Stimulated activated naive CD8-positive, alpha-beta T cell treated with anti-CD3 and anti-CD28 coated beads, Interleukin-15, Interleukin-2, amounts not matched to agents 100 U/mL and 50 U/mL, for 24 hours (primary cell): ENCODE results near the gene TNN.

Source experiments
- ATAC-seq: fragments of 150-1000 bp; cut with Tn5 transposase; one replicate; pipeline ENCODE4 v1.10.0; 2021
- DNase-seq: peaks from one replicate; pipeline ENCODE4 v3.0.0; 2021

The TNN gene

DNA sequence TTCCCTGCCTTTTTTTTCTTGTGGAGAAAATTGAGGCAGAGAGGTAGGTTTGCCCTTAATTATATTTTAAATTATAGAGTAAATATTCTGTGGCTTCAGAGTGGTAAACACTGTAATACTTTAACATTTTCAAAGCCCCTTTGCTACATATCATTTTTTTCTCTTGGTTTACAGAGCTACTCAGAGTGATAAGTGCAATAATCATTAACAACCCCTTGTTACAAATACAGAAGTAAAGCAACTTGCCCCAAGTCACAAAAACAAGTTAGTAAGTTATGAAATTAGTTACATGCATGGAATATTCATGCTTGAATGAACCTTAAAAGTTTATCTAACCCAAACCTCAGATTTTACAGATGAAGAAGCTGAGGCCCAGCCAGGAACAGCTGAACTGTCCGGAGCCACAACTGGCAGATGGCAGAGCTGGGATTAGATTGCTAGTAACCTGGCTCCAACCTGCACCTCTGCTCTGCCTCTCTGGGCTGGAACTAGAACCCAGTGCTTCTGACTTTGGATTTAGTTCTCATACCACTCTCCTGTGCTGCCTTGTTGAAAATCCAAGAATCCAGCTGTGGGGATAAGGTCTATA, 48.7 kb downstream of the TNN start:
- DNase-seq (no peak), ATAC-seq (no peak)

DNA sequence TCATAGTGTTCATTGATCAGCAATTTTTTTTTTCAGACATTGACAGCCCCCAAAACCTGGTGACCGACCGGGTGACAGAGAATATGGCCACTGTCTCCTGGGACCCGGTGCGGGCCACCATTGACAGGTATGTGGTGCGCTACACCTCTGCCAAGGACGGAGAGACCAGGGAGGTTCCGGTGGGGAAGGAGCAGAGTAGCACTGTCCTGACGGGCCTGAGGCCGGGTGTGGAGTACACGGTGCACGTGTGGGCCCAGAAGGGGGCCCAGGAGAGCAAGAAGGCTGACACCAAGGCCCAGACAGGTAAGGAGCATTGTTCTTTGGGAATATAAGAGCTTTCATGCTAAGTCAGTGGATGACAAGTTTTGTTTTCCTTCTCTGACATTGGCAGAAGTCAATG, 49.3 kb downstream of the TNN start:
- no peak for ATAC-seq

DNA sequence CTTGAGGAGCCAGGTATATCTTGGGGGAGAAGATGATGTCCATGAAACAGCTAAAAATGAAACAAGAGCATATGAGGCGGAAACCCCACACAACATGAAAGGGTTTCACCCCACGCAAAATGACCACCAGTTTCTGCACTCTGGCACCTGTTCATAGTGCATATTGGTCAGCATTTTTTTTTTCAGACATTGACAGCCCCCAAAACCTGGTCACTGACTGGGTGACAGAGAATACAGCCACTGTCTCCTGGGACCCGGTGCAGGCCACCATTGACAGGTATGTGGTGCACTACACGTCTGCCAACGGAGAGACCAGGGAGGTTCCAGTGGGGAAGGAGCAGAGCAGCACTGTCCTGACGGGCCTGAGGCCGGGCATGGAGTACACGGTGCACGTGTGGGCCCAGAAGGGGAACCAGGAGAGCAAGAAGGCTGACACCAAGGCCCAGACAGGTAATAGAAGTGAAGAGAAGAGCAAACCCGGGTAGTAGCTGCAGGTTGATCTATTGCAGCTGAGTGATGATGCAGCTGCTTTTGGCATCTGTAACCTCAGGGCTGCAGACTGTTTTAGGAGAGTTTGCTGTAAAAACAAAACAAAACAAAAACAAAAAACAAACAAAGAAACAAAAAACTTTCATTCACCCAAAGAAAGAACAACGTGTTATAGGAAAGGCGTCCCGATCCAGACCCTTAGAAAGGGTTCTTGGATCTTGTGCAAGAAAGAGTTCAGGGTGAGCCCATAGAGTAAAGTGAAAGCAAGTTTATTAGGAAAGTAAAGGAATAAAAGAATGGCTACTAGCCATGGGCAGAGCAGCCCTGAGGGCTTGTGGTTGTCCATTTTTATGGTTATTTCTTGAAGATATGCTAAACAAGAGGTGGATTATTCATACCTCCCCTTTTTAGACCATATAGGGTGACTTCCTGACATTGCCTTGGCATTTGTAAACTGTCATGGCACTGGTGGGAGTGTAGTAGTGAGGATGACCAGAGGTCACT, 51.0 kb downstream of the TNN start:
- DNase-seq (no peak), ATAC-seq (no peak)

More for the DNA sequence above, 49.3 kb downstream of the TNN start:
- no peak for DNase-seq

DNA sequence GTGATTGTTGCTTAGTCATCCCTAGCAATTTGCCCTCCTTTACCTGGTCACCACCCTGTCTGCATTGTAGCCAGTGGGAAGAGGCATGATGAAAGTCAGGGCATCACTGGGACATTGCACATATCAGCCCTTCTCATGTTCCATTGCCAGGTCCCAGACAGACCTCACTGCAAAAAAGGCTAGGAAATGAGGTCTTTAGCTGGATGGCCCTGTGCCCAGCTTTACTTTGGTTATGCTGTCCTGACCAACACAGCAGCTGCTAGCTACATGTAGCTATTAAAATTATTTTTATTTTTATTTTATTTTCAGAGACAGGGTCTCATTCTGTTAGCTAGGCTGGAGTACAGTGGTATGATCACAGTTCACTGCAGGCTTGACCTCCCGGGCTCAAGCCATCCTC, 52.9 kb downstream of the TNN start:
- DNase-seq, result no peak
- no peak for ATAC-seq

DNA sequence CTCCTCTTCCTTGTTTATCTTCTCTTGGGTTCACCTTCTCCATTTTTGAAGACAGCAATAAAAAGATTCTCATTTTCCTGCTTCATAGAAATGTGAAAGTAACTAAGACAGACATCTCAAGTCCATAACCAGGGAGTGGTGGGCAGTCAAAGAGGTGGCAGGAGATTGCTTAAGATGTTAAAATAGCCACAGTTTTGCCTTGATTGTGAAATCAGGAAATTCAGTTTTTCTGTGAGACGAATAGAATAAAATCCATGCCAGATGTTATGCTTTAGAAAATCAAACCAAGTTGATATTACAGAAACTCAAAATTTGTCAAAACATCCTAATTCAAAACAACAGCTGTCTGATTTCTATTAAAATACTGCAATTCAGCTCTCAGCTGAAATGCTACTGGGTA, 57.2 kb downstream of the TNN start:
- no peak for ATAC-seq
- DNase-seq, result no peak

DNA sequence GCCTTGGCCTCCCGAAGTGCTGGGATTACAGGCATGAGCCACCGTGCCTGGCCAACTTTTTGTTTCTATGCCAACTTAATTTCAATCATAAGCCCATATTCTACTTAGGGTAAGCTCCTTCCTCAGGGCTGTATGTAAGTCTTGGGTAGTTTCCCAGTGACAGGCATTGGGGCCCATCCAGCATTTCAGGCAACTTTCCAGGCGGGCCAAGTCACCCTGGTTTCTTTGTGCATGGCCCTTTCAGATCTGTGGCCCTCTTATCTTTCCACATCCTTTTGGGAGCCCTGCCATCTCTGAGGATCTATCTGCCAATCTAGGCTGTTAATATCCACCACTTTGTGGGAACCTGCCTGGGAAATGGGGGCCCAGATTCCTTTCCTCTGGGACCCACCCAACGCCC, 58.7 kb downstream of the TNN start:
- DNase-seq, result no peak
- ATAC-seq, result no peak

DNA sequence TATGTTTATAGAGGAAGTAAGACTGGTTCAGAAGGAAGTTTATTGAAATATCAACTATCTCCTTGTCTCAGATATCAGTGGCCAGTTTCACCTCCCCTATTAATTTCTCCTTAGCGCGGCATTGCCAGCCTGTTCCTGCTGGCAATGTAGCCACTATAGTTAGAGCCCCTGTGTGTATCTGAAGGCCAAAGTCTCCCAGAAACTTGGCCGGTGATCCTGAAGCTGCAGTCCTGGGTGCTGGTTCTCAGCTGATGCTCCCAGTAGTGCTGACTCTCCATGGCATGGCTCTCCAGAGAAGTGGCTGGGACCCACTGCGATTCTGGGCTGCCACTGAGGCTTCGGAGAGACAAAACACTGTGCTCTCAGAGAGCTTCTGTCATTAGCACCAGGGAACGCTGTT, 59.9 kb downstream of the TNN start:
- ATAC-seq (no peak), DNase-seq (no peak)

DNA sequence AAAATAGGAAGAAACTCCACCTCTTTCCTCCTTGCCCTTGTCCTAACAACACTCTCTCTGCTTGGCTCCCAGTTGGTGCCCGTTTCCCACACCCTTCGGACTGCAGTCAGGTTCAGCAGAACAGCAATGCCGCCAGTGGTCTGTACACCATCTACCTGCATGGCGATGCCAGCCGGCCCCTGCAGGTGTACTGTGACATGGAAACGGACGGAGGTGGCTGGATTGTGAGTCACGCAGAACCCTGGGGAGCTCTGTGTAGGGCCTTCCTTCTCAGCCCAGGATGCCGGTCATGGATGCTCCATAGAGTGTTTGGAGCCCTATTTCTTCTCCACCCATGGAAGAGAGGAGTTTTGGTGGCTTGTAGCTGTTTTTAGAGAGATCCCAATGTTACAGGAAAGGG, 60.9 kb downstream of the TNN start:
- ATAC-seq (no peak), DNase-seq (no peak)

DNA sequence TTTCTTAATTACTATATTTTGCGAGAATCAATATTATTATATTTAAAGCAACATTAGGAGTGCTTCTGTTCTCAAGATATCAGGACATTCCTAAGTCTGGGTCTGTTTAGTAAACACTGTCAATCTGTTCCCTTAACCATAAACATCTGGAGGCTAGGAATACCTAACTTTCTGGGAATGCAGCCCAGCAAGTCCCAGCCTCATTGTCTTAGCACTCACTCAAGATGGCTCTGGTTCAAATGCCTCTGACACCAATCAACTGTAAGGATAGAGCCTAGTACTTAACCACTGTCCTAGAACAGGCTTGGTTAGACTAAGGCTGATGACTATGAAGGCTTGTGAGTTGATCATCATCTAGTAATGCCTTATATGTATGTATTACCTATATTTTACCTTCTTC, 61.5 kb downstream of the TNN start:
- ATAC-seq, result no peak

DNA sequence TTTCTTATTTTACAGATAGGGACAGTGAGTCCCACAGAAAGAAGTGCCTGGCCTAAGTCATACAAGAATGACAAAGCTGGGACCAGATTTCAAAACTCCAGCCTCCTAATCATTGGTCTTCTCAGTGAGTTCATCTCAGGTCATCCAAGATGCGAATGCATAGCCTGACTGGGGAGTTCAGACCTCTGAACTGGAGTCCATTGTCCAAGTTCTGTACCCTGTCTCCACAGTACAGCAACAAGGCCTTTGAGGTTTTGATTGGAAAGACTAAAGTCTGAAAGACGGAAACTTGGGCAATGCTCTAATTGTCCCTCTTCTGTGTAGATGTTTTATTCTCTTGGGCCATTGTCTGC, 62.0 kb downstream of the TNN start:
- DNase-seq, result no peak
- no peak for ATAC-seq

More for the DNA sequence above, 61.5 kb downstream of the TNN start:
- no peak for DNase-seq

DNA sequence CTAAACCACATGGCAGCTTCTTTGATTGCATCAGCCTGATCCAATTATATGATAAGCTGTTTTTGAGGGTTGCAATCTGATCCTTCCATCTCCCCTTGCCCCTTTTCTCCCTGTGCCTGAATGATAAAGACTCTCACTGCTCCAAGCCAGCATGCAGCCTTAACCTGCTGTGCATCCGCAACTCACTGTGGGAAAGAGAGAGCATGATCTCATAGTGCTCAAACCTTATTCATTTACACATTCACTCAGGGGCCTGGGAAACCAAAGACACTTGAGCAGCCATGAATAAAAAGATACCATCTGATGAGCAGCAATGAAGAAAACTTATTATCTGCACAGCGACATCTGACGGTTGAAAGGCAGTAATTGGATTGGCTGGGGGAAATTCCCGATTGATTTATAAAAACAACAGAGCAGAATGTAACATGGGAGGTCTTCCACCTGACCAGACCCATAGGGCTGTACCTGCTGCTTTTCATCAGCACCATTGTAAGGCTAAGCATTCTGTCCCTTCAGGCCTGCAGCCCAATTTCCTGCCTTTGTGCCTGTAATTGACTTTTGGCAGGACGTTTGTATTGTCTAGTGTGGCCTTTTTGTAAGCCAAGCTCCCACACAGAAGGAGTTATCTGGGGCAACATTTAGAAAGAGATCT, 62.5 kb downstream of the TNN start:
- DNase-seq (no peak), ATAC-seq (no peak)

DNA sequence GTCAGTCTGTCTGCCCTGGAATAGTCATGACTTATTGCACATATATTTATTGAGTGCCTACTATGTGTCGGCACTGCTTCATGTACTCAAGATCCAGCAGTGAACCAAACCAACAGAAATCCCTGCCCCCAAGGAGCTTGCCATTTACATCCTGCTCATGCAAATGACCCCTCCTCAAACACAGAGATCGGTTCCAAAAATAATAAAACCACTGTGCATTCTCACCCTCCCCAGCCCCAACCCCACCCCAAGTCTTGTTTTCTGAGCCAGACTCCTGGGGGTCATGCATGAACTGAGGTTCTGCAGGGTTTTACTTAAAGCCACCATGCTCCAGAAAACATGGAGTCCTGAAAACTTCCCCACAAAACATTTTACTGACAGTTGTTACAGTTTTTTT, 63.0 kb downstream of the TNN start:
- ATAC-seq (no peak), DNase-seq (no peak)

DNA sequence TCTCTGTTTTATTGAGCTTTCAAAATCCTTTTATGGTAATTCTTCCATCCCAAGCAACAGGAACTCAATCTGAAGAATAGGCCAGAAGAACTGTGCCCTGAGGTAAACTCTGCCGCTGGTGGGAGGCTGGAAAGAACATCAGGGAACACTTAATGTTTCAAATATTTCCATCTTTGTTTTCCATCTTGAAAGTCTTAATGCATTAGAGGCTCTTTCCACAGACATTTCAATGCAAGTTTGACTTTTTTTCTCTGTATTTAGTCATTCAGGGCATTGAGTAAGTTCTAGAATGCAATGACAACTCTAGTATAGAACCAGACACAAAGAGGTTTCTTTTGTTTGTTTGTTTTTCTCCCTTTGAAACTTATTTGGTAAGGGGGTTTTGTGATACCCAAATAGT, 63.5 kb downstream of the TNN start:
- ATAC-seq (no peak), DNase-seq (no peak)

DNA sequence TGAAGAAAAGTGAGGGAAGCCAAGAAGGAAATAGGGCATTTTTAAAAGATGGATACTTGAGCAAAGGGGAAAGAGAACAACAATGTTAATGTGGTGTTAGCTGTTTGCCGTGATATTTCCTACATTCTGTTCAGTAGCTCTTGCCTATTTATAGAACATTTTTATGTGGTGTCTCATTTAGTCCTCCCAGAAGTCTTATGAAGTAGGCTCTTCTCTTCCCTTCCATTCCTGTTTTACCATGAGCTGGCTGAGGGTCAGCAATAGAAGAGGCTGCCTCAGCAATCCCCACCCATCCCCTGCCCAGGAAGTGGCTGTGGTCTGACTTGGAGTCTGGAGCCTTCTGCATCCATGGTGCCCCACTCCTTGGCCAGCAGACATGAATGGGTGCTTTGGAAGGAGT, 64.8 kb downstream of the TNN start:
- DNase-seq (no peak), ATAC-seq (no peak)

DNA sequence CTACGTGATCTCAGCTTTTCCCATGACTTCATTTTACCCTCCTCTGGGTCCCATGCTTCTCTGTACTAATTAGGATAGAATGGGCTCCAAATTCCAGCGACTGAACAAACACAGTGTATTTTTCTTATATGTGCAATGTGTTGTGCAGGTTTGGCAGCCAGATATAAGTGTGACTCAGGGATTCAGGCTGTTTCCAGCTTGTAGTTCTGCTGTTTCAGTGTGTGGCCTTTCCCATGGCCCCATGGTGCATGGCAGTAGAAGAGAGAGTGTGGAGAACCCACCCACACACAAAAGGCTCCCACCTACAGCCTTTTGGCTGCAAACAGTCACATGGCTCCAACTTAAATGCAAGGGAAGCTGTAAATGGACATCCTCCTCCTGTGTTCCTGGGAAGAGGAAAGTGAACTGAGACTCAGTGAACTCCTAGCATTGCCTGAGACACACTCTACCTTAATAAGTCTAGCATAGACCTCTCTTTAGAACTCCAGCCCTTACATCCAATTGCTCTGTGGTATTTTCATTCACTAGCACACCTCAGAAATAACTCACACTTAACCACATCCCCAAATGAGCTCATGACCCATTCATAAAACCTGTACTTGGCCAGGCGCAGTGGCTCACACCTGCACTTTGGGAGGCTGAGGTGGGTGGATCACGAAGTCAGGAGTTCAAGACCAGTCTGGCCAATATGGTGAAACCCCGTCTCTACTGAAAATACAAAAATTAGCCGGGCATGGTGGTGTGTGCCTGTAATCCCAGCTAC, 66.2 kb downstream of the TNN start:
- no peak for ATAC-seq

DNA sequence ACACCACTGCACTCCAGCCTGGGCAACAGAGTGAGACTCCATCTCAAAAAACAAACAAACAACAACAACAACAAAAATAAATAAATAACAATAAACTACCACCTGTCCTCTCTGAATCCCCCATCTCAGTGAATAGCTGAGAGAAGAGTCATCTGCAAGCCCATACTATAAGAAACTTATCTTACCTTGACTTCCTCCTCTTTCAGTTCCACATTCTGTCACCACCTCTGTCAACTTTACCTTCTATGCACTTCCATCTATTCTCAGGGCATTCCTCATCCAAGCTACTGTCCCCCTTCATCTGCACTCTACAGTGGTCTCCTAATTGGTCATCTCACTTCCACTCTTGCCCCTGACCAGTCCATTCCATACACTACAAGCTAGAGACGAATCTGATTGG, 66.9 kb downstream of the TNN start:
- ATAC-seq (no peak), DNase-seq (no peak)

More for the DNA sequence above, 66.2 kb downstream of the TNN start:
- no peak for DNase-seq

DNA sequence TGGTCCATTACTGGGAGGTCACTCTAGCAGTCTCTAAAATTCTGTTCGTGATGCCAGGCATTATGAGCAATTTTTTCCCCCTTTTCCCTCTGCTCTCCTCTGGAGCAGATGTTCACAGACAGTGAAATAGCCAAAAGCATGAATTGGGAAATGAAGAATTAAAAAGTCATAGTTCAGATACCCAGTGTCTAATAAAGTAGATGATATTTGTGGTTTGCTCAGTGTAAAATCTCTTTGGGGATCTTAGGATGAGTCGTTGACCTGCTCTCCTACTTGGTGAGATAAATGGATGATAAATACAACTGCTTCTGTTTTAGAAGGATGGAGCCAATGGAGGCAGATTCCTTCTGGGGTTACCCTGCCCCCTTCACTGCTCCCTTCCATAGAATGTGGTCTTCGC, 68.6 kb downstream of the TNN start:
- ATAC-seq, result no peak
- DNase-seq, result no peak

DNA sequence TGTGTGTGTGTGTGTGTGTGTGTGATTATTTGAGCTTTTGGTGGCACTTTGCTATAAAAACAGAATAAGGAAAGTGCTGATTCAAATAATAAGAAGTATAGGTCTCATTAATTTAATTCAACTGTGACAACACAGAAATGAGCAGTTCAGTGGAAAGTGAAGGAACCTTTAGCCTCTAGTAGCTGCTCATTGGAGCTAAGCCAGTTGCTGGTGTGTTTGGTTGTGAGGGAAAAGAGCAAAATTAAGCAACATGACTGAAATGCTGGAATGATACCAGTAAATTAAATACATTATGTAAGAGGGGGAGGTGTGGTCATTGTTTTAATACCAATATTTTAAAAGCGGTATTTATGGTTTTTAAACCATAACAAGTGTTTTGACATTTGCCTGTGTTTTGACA, 69.7 kb downstream of the TNN start:
- DNase-seq (no peak), ATAC-seq (no peak)

DNA sequence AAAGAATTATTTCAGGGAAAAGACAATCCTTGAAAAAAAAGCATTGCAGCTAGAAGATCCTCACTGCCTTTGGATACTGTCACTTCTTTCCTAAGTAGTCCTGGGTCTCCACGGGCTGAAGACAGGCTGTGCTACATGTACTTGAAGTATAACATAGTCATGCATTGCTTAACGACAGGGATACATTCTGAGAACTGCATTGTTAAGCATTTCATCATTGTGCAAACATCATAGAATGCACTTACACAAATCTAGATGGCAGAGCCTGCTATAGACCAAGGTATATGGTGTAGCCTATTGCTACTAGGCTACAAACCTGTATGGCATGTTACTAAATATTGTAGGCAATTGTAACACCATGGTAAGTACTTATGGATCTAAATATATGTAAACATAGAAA, 70.9 kb downstream of the TNN start:
- DNase-seq (no peak), ATAC-seq (no peak)

DNA sequence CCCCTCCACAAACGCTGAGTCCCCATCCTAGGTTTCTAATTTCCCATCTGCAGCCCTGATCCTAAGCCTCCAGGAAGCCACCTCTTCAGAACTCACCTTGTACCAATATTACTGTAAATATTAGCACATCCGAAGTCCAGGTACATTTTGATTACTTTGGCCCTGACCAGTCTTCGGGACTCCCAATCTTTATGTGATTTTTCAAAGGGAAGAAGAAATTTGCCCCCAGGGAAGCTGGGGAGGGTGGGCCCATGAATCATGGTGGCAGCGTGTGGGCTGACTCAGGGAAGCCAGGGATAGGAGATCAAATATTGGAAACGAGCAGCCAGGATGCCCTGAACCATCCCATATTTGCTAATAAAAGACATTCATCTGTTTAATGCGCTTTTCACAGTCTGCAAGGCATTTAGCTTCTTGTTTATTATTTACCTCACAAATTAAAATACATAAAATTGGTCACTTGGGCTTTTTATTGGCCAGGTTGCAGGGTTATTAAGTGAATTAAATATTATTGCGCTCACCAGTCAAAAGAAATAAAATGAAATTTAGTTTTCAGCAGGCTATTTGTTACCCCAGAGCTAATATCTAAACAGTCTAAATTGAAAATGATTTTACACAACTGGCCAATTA, 78.4 kb downstream of the TNN start:
- DNase-seq (no peak), ATAC-seq (no peak)

DNA sequence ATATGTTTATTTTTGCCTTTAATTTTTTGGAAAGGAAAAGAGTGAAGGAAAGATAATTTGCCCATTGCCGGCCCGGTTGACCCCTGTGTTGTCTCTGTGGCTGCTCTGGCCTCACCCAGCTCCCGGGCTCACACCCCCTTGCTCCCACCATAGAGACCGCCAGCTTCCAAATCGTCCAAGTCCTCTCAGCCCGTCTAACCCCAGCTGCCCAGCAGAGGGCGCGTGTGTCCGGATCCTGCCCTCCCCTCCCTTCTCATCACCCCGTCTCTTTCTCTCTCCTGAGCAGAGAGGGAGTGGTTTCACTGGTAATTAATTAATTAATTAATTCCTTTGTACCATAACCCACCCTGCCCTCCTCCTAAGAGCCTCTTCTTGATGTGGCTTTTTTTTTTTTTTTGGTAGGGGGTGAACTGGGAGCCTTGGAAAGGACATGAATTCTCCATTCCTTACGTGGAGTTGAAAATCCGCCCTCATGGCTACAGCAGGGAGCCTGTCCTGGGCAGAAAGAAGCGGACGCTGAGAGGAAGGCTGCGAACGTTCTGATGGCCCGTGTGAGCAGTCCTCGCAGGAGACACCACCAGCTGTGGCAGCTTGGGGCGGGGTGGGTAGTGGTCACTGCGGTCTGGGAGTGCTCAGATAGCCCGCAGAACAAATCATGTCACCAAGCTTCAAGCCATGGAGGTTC, 79.0 kb downstream of the TNN start:
- peak; percentile 80 for ATAC-seq
- DNase-seq, result peak; percentile 80

DNA sequence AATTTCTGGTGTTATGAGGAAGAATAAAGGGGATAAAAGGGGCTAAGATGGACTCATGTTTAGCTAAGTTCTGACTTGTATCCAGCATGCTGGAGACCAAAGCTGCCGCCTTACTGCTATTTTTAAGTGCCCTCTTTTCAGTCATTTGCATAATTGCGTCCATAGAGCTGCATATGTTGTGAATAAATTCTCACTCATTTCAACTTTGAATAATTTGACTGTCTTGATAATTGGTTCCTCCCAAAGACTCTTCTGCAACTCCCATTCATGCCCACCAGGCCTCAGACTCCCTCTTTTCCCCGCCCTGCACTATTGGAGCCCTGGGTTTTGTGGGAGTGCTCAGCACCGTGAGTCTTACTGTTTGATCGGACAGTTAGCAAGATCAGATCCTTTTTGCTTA, 79.9 kb downstream of the TNN start:
- ATAC-seq (no peak), DNase-seq (no peak)
